Measurements from ENCODE around the gene SLC5A11. TPM values are rescaled to one million over a fixed set of nuclear protein-coding genes. Genes with fewer than 3 reads are reported as not detected.

The SLC5A11 gene
- total RNA-seq, 1 experiment from 2014 or later = not detected

- TF ChIP-seq AR (CRISPR knock-in tag; IDR thresholded peaks at IDR 0.05) (no peak), RELA (CRISPR knock-in tag; IDR thresholded peaks at IDR 0.05; ENCODE audit: borderline replicate concordance) (no peak), ERG (CRISPR knock-in tag; IDR thresholded peaks at IDR 0.05) (no peak), ZNF281 (CRISPR knock-in tag; IDR thresholded peaks at IDR 0.05) (no peak), CREB1 (CRISPR knock-in tag; IDR thresholded peaks at IDR 0.05) (no peak)
Measured at GRCh38 chr16:24919536-24919935, 73.8 kb downstream of the SLC5A11 start (continued).

GRCh38 chr16:24920568-24920967, 74.8 kb downstream of the SLC5A11 start:
- H3K9me3 Mint-ChIP-seq = no peaks in the 10 kb centered on the region
- TF ChIP-seq ZNF396 (CRISPR knock-in tag; IDR thresholded peaks at IDR 0.05; ENCODE audit: borderline replicate concordance) (no peak), NFE2L1 (CRISPR knock-in tag; IDR thresholded peaks at IDR 0.05) (no peak), USF1 (CRISPR knock-in tag; IDR thresholded peaks at IDR 0.05) (no peak), ZNF512 (CRISPR knock-in tag; IDR thresholded peaks at IDR 0.05; ENCODE audit: borderline replicate concordance) (no peak), RORB (CRISPR knock-in tag; IDR thresholded peaks at IDR 0.05) (no peak), STAT6 (CRISPR knock-in tag; conservative IDR thresholded peaks at IDR 0.05; ENCODE audit: low read depth) (no peak), ZSCAN18 (CRISPR knock-in tag; IDR thresholded peaks at IDR 0.05) (no peak), FOXK1 (CRISPR knock-in tag; IDR thresholded peaks at IDR 0.05) (no peak), GABPB1 (CRISPR knock-in tag; IDR thresholded peaks at IDR 0.05) (no peak), FOXP1 (CRISPR knock-in tag; IDR thresholded peaks at IDR 0.05; ENCODE audit: borderline replicate concordance) (no peak)
- DNase-seq (ENCODE audit: low spot score) (no peak), ATAC-seq (no peak)
- H3K36me3 Mint-ChIP-seq = peaks cover 25% of the 10 kb centered on the region
- peak overlapping the region; percentile 23; the same call in 1 of the 2 replicates for H3K27ac Mint-ChIP-seq
- POLR2A ChIA-PET = no interaction called here
- peaks cover 16% of the 10 kb centered on the region for H3K4me1 Mint-ChIP-seq
- no peaks in the 10 kb centered on the region for H3K27me3 Mint-ChIP-seq (ENCODE audit: low read depth)
- H3K4me3 Mint-ChIP-seq = no peak overlapping the region
- CTCF ChIA-PET = no interaction called here

Measured in WTC11 (cell line).